Keratinocyte (primary cell): Measurements from ENCODE around the gene STPG2.

Source experiments
- CTCF ChIP-seq, 3 experiments: IDR thresholded peaks in 1 of 3; conservative IDR thresholded peaks in 1 of 3; optimal IDR thresholded peaks in 1 of 3; 2 replicates in 2 of 3; 3 replicates in 1 of 3; pipeline versions ENCODE3 to v1.5.1; 2011; ENCODE audit warnings: low read length in 3 of 3, mild to moderate bottlenecking in 3 of 3, moderate library complexity in 2 of 3, control low read depth in 1 of 3, inconsistent platforms in 1 of 3; ENCODE audit not compliant: insufficient read depth in 2 of 3; ENCODE audit errors: extremely low read depth in 1 of 3
- EZH2 ChIP-seq: IDR thresholded peaks from one replicate; pipeline ENCODE4 v1.6.1; 2012; ENCODE audit warnings: inconsistent platforms, mild to moderate bottlenecking, low read length, moderate library complexity

- TF ChIP-seq CTCF (optimal IDR thresholded peaks at IDR 0.05 in 1 of 3, IDR thresholded peaks at IDR 0.05 in 1 of 3, conservative IDR thresholded peaks at IDR 0.05 in 1 of 3; ENCODE audit: extremely low read depth in 1 of 3, insufficient read depth in 2 of 3, low read length in 3 of 3), result no peak
- no peak for TF ChIP-seq EZH2
These were observed 116.9 kb downstream of the STPG2 start for GRCh38 chr4:98026362-98026761.
